ENCODE results near the gene TMEM143. TPM values are rescaled to one million over a fixed set of nuclear protein-coding genes. Genes with fewer than 3 reads are reported as not detected.
"Not testable (repeated sequence)": the region's sequence is repeated elsewhere in the genome, so short reads cannot be mapped to it uniquely, and the experiment has no call there.

The TMEM143 gene
- total RNA-seq, 2 donors from 2014 or later: 14.5 to 16.1 TPM

- Histone ChIP-seq H3K9me3 (no peaks in the 10 kb centered on the region), H3K27me3 (no peaks in the 10 kb centered on the region), H3K4me3 (no peak overlapping the region), H3K36me3 (replicated peaks in 1 of 2; ENCODE audit: insufficient read depth in 1 of 2, low read depth in 2 of 2) (no peaks in the 10 kb centered on the region), H3K4me1 (peaks cover 24% of the 10 kb centered on the region), H3K27ac (no peak overlapping the region)
- ATAC-seq (no peak), DNase-seq (no peak)
- TF ChIP-seq POLR2A (IDR thresholded peaks at IDR 0.05) (no peak), CTCF (IDR thresholded peaks at IDR 0.05) (no peak)
- intact Hi-C loops (cut with DNase I): loop anchor here (10.0 kb wide), 1 partner anchor 276 kb away; no protein-coding TSS in a partner anchor
- 91% methylated on average over 11 to 21 of the region's 21 CpGs for WGBS, 2 donors
Observed at GRCh38 chr19:48318286-48318987, 45.3 kb downstream of the TMEM143 start.

- H3K4me1 ChIP-seq: peaks cover 23% of the 10 kb centered on the region
- not testable (repeated sequence) for H3K9me3 ChIP-seq; DNase-seq; ATAC-seq; H3K27me3 ChIP-seq; H3K27ac ChIP-seq; H3K36me3 ChIP-seq (replicated peaks in 1 of 2; ENCODE audit: insufficient read depth in 1 of 2, low read depth in 2 of 2); H3K4me3 ChIP-seq
- WGBS, 2 donors: 62 to 80% methylated on average over 1 to 8 of the region's 9 CpGs
- intact Hi-C loops (cut with DNase I): loop anchor here (10.0 kb wide), 1 partner anchor 277 kb away; no protein-coding TSS in a partner anchor
Observed at GRCh38 chr19:48317708-48317960, 46.1 kb downstream of the TMEM143 start.

- H3K36me3 ChIP-seq (replicated peaks in 1 of 2; ENCODE audit: insufficient read depth in 1 of 2, low read depth in 2 of 2): no peaks in the 10 kb centered on the region
- WGBS, 2 donors: 55 to 59% methylated on average over 7 of the region's 7 CpGs
- H3K4me3 ChIP-seq: no peak overlapping the region
- DNase-seq (no peak), ATAC-seq (no peak)
- H3K27ac ChIP-seq: no peak overlapping the region
- peaks cover 7% of the 10 kb centered on the region for H3K4me1 ChIP-seq
- no peaks in the 10 kb centered on the region for H3K9me3 ChIP-seq
- intact Hi-C loops (cut with DNase I): loop anchor here (10.0 kb wide), 1 partner anchor 279 kb away; no protein-coding TSS in a partner anchor
- H3K27me3 ChIP-seq: no peaks in the 10 kb centered on the region
- no peak for TF ChIP-seq POLR2A (IDR thresholded peaks at IDR 0.05)
- TF ChIP-seq CTCF (IDR thresholded peaks at IDR 0.05): no peak
Observed at GRCh38 chr19:48315712-48316111, 48.0 kb downstream of the TMEM143 start.

- Histone ChIP-seq H3K27me3 (no peaks in the 10 kb centered on the region), H3K9me3 (no peaks in the 10 kb centered on the region), H3K27ac (no peak overlapping the region), H3K4me3 (no peak overlapping the region), H3K36me3 (replicated peaks in 1 of 2; ENCODE audit: insufficient read depth in 1 of 2, low read depth in 2 of 2) (no peaks in the 10 kb centered on the region), H3K4me1 (no peaks in the 10 kb centered on the region)
- TF ChIP-seq CTCF (IDR thresholded peaks at IDR 0.05) (no peak), POLR2A (IDR thresholded peaks at IDR 0.05) (no peak)
- 77 to 92% methylated on average over 7 to 10 of the region's 11 CpGs for WGBS, 2 donors
- ATAC-seq (no peak), DNase-seq (no peak)
- intact Hi-C loops (cut with DNase I): loop anchor here (10.0 kb wide), 1 partner anchor 283 kb away; no protein-coding TSS in a partner anchor
Observed at GRCh38 chr19:48311384-48311783, 52.4 kb downstream of the TMEM143 start.

GRCh38 chr19:48310227-48310626, 53.5 kb downstream of the TMEM143 start:
- ATAC-seq (peak; percentile 50), DNase-seq (no peak)
- Histone ChIP-seq H3K4me1 (no peaks in the 10 kb centered on the region), H3K27me3 (no peaks in the 10 kb centered on the region), H3K9me3 (no peaks in the 10 kb centered on the region), H3K4me3 (no peak overlapping the region), H3K27ac (no peak overlapping the region), H3K36me3 (replicated peaks in 1 of 2; ENCODE audit: insufficient read depth in 1 of 2, low read depth in 2 of 2) (no peaks in the 10 kb centered on the region)
- TF ChIP-seq CTCF (IDR thresholded peaks at IDR 0.05) (no peak), POLR2A (IDR thresholded peaks at IDR 0.05) (no peak)
- 44 to 58% methylated on average over 7 of the region's 7 CpGs for WGBS, 2 donors
- intact Hi-C loops (cut with DNase I): loop anchor here (10.0 kb wide), 1 partner anchor 285 kb away; no protein-coding TSS in a partner anchor

- ATAC-seq; H3K27me3 ChIP-seq; H3K27ac ChIP-seq; H3K9me3 ChIP-seq; H3K4me1 ChIP-seq; H3K36me3 ChIP-seq (replicated peaks in 1 of 2; ENCODE audit: insufficient read depth in 1 of 2, low read depth in 2 of 2); H3K4me3 ChIP-seq; DNase-seq: not testable (repeated sequence)
- 60 to 79% methylated on average over 4 to 5 of the region's 5 CpGs for WGBS, 2 donors
- intact Hi-C loops (cut with DNase I): loop anchor here (10.0 kb wide), 1 partner anchor 285 kb away; no protein-coding TSS in a partner anchor
Observed at GRCh38 chr19:48309731-48310130, 54.0 kb downstream of the TMEM143 start.

Measured in body of pancreas (tissue), 4 donors.